CD4-positive, alpha-beta memory T cell (primary cell): ENCODE measurements around the gene RHOT1. TPM values are rescaled to one million over a fixed set of nuclear protein-coding genes. Genes with fewer than 3 reads are reported as not detected.

ENCODE experiments used
- CTCF ChIA-PET: fragments of 350-600 bp; sonication (Branson Sonifier 250); formaldehyde crosslinking; loops from one replicate; lab custom pipeline; 2021; ENCODE audit warnings: inconsistent platforms; ENCODE audit not compliant: partially characterized antibody; lab: Charles Lee
- POLR2A ChIA-PET: fragments of 350-600 bp; sonication (Branson Sonifier 250); formaldehyde crosslinking; loops from one replicate; lab custom pipeline; 2021; ENCODE audit not compliant: partially characterized antibody; lab: Charles Lee
- DNase-seq, 5 donors: peaks; one replicate each; pipeline versions ENCODE4 v3.0.0 to v3.0.0-alpha.2; 2020 to 2022; ENCODE audit warnings: mixed read lengths in 1 of 5
- H3K27ac ChIP-seq: one replicate; pipeline ENCODE4 v1.7.0; 2013; ENCODE audit warnings: low read depth, low read length
- H3K27me3 ChIP-seq: 2 replicates; pipeline ENCODE4 v1.7.0; 2013; ENCODE audit warnings: mild to moderate bottlenecking, low read length, moderate library complexity; ENCODE audit not compliant: insufficient read depth
- H3K36me3 ChIP-seq: 2 replicates; pipeline ENCODE4 v1.7.0; 2013; ENCODE audit warnings: mild to moderate bottlenecking, low read length, moderate library complexity; ENCODE audit not compliant: insufficient read depth
- H3K4me1 ChIP-seq: 2 replicates; pipeline ENCODE4 v1.7.0; 2013; ENCODE audit warnings: mild to moderate bottlenecking, low read length, moderate library complexity; ENCODE audit not compliant: insufficient read depth
- H3K4me3 ChIP-seq, 2 donors: one replicate each; pipeline ENCODE4 v1.7.0; 2013; ENCODE audit warnings: low read length in 2 of 2, mild to moderate bottlenecking in 1 of 2
- H3K9me3 ChIP-seq, 2 donors: one replicate each; pipeline ENCODE4 v1.7.0; 2013; ENCODE audit warnings: low read length in 2 of 2, control low read depth in 1 of 2; ENCODE audit not compliant: control insufficient read depth in 1 of 2
- H3K27ac Mint-ChIP-seq, 7 donors: one replicate each; pipeline ENCODE4 v1.8.0; 2020 to 2021; ENCODE audit warnings: mixed read lengths in 7 of 7, mild to moderate bottlenecking in 6 of 7, inconsistent platforms in 3 of 7, moderate library complexity in 3 of 7
- H3K27me3 Mint-ChIP-seq, 2 donors: one replicate each; pipeline ENCODE4 v1.8.0; 2020 to 2021; ENCODE audit warnings: mixed read lengths in 2 of 2
- H3K36me3 Mint-ChIP-seq, 2 donors: one replicate each; pipeline ENCODE4 v1.8.0; 2020 to 2021; ENCODE audit warnings: mixed read lengths in 2 of 2, inconsistent platforms in 1 of 2, mild to moderate bottlenecking in 1 of 2
- H3K4me1 Mint-ChIP-seq, 4 donors: one replicate each; pipeline ENCODE4 v1.8.0; 2020 to 2021; ENCODE audit warnings: mixed read lengths in 4 of 4, mild to moderate bottlenecking in 1 of 4
- H3K4me3 Mint-ChIP-seq, 8 donors: one replicate each; pipeline ENCODE4 v1.8.0; 2020 to 2021; ENCODE audit warnings: mixed read lengths in 8 of 8, mild to moderate bottlenecking in 7 of 8, moderate library complexity in 6 of 8, inconsistent platforms in 3 of 8
- H3K9me3 Mint-ChIP-seq, 8 donors: one replicate each; pipeline ENCODE4 v1.8.0; 2020 to 2021; ENCODE audit warnings: mixed read lengths in 8 of 8, mild to moderate bottlenecking in 5 of 8, inconsistent platforms in 3 of 8, moderate library complexity in 1 of 8
- intact Hi-C: fragments of 100-400 bp; cut with micrococcal nuclease; formaldehyde crosslinking; loops from one replicate; pipeline ENCODE4 v1.15.1; 2023
- polyA plus RNA-seq, 2 donors: library from polyadenylated mRNA; unstranded; fragments of 300-500 nt; fragmentation: Illumina TruSeq; gene quantifications; one replicate each; pipeline ENCODE4 v1.2.3, GENCODE V29; 2021
- total RNA-seq, 2 experiments: library from RNA; stranded (reverse); gene quantifications; one replicate each; pipeline ENCODE4 v1.2.3, GENCODE V29; 2021

RHOT1 gene
- total and polyA plus RNA-seq, 4 experiments from 2014 or later, result 26.9 to 33.9 (median 29.9) TPM

DNA sequence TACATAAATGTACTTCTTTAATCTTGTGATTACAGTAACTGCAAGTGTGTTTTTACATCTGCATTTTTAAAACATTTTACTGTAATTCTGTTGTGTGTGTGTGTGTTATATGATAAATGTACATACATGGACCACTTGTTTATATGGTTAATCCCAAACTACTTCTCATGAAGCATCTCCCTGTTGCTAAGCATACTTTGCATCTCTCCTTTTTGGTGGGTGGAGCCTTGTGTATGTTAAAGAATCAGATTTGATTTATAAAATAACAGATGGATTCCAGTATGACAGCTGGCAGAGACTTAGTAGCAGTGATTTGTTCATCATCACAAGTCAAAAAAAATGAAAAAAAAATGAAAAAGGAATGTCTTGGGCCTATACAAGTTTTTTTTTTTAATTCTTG is 67.3 kb downstream of the RHOT1 start:
- Mint-ChIP-seq H3K4me1 (peaks cover 0 to 3% (median under 1%) of the 10 kb centered on the region in 4 donors), H3K27ac (no peak overlapping the region), H3K9me3 (no peaks in the 10 kb centered on the region), H3K27me3 (no peaks in the 10 kb centered on the region), H3K4me3 (no peak overlapping the region), H3K36me3 (peaks cover 39 to 61% of the 10 kb centered on the region in 2 donors)
- H3K9me3 ChIP-seq, result no peaks in the 10 kb centered on the region
- intact Hi-C loops, result no loop called here
- H3K36me3 ChIP-seq, result peaks cover 18% of the 10 kb centered on the region
- H3K27me3 ChIP-seq, result no peaks in the 10 kb centered on the region
- CTCF ChIA-PET, result no interaction called here
- no peak overlapping the region for H3K27ac ChIP-seq
- no peak overlapping the region for H3K4me3 ChIP-seq
- no peaks in the 10 kb centered on the region for H3K4me1 ChIP-seq
- POLR2A ChIA-PET, result no interaction called here
- DNase-seq, result no peak

DNA sequence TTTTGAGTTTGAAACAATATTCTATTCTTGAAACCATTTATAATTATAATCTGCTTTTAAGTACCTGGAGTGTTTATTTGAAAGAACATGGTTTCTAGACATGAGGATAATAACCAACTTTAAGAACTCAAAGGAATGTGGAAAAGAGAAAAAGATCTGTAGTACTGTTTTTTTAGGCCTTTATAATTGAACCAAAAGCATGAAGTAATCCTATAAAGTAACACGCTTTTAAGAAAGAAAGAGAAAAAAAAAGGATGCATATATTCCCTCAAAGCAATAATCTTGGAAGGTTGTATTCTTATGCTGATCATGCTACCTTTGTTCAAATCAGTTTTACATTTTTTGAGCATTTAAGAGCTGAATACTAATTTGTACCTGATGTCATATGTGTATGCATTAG is 69.4 kb downstream of the RHOT1 start:
- POLR2A ChIA-PET, result no interaction called here
- no peak for DNase-seq
- H3K36me3 Mint-ChIP-seq, result peaks cover 39 to 52% of the 10 kb centered on the region in 2 donors
- H3K9me3 Mint-ChIP-seq, result no peaks in the 10 kb centered on the region
- Histone ChIP-seq H3K27ac (no peak overlapping the region), H3K4me3 (no peak overlapping the region), H3K36me3 (peaks cover 18% of the 10 kb centered on the region), H3K4me1 (no peaks in the 10 kb centered on the region), H3K9me3 (no peaks in the 10 kb centered on the region), H3K27me3 (no peaks in the 10 kb centered on the region)
- CTCF ChIA-PET, result no interaction called here
- intact Hi-C loops, result no loop called here
- no peak overlapping the region for H3K4me3 Mint-ChIP-seq
- H3K4me1 Mint-ChIP-seq, result peaks cover 0 to 3% (median under 1%) of the 10 kb centered on the region in 4 donors
- H3K27me3 Mint-ChIP-seq, result no peaks in the 10 kb centered on the region
- H3K27ac Mint-ChIP-seq, result no peak overlapping the region

DNA sequence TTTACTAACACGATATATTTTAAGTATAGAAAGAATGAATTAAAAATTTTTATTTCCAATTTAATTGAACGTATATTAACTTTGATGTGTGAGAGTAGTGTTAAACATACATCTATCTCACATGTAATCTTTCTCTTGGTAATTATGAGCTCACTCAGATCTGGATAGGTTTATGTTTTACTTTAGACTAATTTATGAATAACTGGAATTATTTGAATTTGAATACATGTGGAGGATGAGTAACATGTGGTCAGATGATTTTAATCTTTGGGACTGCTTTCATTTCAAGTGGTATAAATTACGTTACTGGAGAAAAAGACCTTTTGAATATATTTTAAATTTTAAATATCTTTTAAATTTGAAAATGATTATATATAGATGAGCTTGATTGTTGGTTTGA is 73.4 kb downstream of the RHOT1 start:
- no peaks in the 10 kb centered on the region for H3K4me1 ChIP-seq
- POLR2A ChIA-PET, result no interaction called here
- H3K4me3 Mint-ChIP-seq, result no peak overlapping the region

DNA sequence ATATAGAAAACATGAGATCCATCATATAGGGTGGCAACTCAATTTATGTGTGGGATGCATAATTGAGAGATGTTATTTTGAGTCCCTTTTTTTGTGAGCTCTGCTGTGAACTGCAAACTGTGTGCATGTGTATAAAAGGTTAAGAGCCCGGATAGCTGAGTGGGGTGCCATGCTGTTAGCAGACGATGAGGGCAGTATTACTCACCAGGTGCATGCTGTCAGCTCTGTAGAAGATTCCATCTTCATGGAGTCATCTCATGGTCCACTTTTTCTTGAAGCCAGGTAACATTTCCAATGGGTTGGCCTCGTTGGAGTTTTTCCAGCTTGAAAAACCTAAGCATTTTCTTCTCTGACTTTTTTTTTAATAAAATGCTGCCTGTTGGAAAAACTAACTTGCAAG is 80.3 kb downstream of the RHOT1 start:
- ChIA-PET CTCF (no interaction called here), POLR2A (no interaction called here)
- Mint-ChIP-seq H3K4me1 (peaks cover 0 to 8% (median 3%) of the 10 kb centered on the region in 4 donors), H3K27me3 (no peaks in the 10 kb centered on the region), H3K27ac (no peak overlapping the region), H3K4me3 (no peak overlapping the region), H3K9me3 (no peaks in the 10 kb centered on the region), H3K36me3 (peaks cover 8 to 19% of the 10 kb centered on the region in 2 donors)
- Histone ChIP-seq H3K27me3 (no peaks in the 10 kb centered on the region), H3K27ac (no peak overlapping the region), H3K9me3 (no peaks in the 10 kb centered on the region), H3K4me1 (no peaks in the 10 kb centered on the region), H3K4me3 (no peak overlapping the region), H3K36me3 (no peaks in the 10 kb centered on the region)
- intact Hi-C loops, result no loop called here
- no peak for DNase-seq

More for the DNA sequence above, 73.4 kb downstream of the RHOT1 start:
- Mint-ChIP-seq H3K27me3 (no peaks in the 10 kb centered on the region), H3K27ac (no peak overlapping the region), H3K36me3 (peaks cover 21 to 27% of the 10 kb centered on the region in 2 donors), H3K9me3 (no peaks in the 10 kb centered on the region), H3K4me1 (peaks cover 0 to 4% (median 3%) of the 10 kb centered on the region in 4 donors)
- peaks cover 3% of the 10 kb centered on the region for H3K36me3 ChIP-seq
- intact Hi-C loops, result no loop called here
- H3K4me3 ChIP-seq, result no peak overlapping the region
- no peak for DNase-seq
- no peaks in the 10 kb centered on the region for H3K27me3 ChIP-seq
- H3K9me3 ChIP-seq, result no peaks in the 10 kb centered on the region
- CTCF ChIA-PET, result no interaction called here
- no peak overlapping the region for H3K27ac ChIP-seq

DNA sequence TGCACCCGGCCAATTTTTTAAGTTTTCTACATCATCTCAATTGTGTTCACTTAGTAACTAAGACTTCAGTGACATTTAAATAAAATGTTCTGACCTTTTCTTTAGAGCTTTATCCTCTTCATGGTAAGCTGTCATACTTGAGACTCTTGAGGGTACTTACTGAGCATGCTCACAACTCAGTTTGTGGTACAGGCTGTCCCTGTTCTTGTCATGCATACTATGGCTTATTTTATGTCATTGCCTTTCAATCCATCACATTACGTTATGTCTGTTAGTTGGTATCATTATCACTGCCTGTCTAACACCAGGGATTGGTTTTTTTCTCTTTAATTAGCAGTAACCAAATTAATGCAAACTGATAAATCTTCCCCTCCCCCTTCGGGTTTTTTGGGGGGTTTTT is 81.4 kb downstream of the RHOT1 start:
- ChIA-PET CTCF (no interaction called here), POLR2A (no interaction called here)
- H3K4me3 Mint-ChIP-seq, result no peak overlapping the region

DNA sequence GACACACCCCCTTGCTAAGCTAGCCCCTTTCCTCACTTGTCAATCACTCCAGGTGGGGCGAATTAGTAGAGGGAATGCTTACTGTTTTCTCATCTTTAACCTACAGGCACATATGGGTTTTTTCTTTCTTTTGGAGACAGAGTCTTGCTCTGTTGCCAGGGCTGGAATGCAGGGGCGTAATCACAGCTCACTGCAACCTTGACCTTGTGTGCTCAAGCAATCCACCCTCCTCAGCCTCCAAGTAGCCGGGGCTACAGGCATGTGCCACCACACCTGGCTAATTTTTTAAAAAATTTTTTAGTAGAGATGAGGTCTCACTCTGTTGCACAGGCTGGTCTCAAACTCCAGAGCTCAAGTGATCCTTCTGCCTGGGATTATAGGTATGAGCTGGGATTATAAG is 84.6 kb downstream of the RHOT1 start:
- CTCF ChIA-PET, result interaction anchor here (0.9 to 1.8 kb wide), 2 partner anchors 26 to 92 kb away, joined by 3 to 4 read pairs; no protein-coding TSS in a partner anchor

More for the DNA sequence above, 81.4 kb downstream of the RHOT1 start:
- DNase-seq, result no peak
- Mint-ChIP-seq H3K9me3 (no peaks in the 10 kb centered on the region), H3K27me3 (no peaks in the 10 kb centered on the region), H3K4me1 (peaks cover 0 to 8% (median 3%) of the 10 kb centered on the region in 4 donors), H3K36me3 (peaks cover 12 to 21% of the 10 kb centered on the region in 2 donors), H3K27ac (no peak overlapping the region)
- H3K4me3 ChIP-seq, result no peak overlapping the region
- intact Hi-C loops, result no loop called here
- no peaks in the 10 kb centered on the region for H3K36me3 ChIP-seq
- no peaks in the 10 kb centered on the region for H3K27me3 ChIP-seq
- no peak overlapping the region for H3K27ac ChIP-seq
- no peaks in the 10 kb centered on the region for H3K4me1 ChIP-seq
- no peaks in the 10 kb centered on the region for H3K9me3 ChIP-seq

DNA sequence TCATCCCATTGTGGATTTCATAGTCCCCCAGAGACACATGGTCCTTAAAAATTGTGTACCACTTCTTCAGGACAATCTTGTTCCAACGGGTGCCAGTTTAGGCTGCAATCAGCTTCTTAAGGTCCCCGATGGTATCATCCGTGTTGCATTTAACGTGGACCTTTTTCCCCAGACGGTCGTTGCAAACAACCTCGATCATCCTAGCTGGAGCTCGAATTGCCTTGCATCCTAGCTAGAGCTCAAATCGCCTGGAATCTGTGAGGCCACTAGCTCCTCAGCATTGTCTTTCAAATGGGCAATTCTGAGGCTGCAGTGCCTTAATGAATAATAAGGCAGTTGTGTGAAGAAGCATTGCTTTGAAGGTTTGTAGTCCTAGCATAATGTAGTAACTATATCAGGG is 85.6 kb downstream of the RHOT1 start:
- H3K4me1 Mint-ChIP-seq, result peaks cover under 1 to 16% (median 3%) of the 10 kb centered on the region in 4 donors
- H3K36me3 Mint-ChIP-seq, result peaks cover 15 to 16% of the 10 kb centered on the region in 2 donors
- ChIA-PET CTCF (interaction anchor here (1.8 kb wide), 1 partner anchor 25 kb away, joined by 4 read pairs; no protein-coding TSS in a partner anchor), POLR2A (no interaction called here)
- no peaks in the 10 kb centered on the region for H3K27me3 ChIP-seq
- no peaks in the 10 kb centered on the region for H3K27me3 Mint-ChIP-seq
- no peaks in the 10 kb centered on the region for H3K9me3 Mint-ChIP-seq
- H3K27ac Mint-ChIP-seq, result no peak overlapping the region
- H3K36me3 ChIP-seq, result no peaks in the 10 kb centered on the region
- intact Hi-C loops, result no loop called here
- no peak overlapping the region for H3K4me3 ChIP-seq
- H3K27ac ChIP-seq, result no peak overlapping the region
- no peaks in the 10 kb centered on the region for H3K9me3 ChIP-seq
- no peak overlapping the region for H3K4me3 Mint-ChIP-seq
- no peaks in the 10 kb centered on the region for H3K4me1 ChIP-seq
- DNase-seq, result no peak

More for the DNA sequence above, 84.6 kb downstream of the RHOT1 start:
- Histone ChIP-seq H3K27me3 (no peaks in the 10 kb centered on the region), H3K9me3 (no peaks in the 10 kb centered on the region), H3K4me3 (no peak overlapping the region), H3K4me1 (no peaks in the 10 kb centered on the region), H3K36me3 (no peaks in the 10 kb centered on the region), H3K27ac (no peak overlapping the region)
- H3K9me3 Mint-ChIP-seq, result no peaks in the 10 kb centered on the region
- H3K27ac Mint-ChIP-seq, result no peak overlapping the region
- DNase-seq, result no peak
- H3K27me3 Mint-ChIP-seq, result no peaks in the 10 kb centered on the region
- H3K4me1 Mint-ChIP-seq, result peaks cover 0 to 10% (median 0%) of the 10 kb centered on the region in 4 donors
- POLR2A ChIA-PET, result no interaction called here
- intact Hi-C loops, result no loop called here
- peaks cover 15 to 17% of the 10 kb centered on the region in 2 donors for H3K36me3 Mint-ChIP-seq
- no peak overlapping the region for H3K4me3 Mint-ChIP-seq
